GM19328 (cell line): ENCODE measurements around the gene NDOR1.

Experiments
- ATAC-seq: cut with Tn5 transposase; IDR thresholded peaks from one replicate; pipeline ENCODE4 v1.9.1; 2021; ENCODE audit warnings: mild to moderate bottlenecking, moderate library complexity; ENCODE audit not compliant: unreplicated experiment

The NDOR1 gene

DNA sequence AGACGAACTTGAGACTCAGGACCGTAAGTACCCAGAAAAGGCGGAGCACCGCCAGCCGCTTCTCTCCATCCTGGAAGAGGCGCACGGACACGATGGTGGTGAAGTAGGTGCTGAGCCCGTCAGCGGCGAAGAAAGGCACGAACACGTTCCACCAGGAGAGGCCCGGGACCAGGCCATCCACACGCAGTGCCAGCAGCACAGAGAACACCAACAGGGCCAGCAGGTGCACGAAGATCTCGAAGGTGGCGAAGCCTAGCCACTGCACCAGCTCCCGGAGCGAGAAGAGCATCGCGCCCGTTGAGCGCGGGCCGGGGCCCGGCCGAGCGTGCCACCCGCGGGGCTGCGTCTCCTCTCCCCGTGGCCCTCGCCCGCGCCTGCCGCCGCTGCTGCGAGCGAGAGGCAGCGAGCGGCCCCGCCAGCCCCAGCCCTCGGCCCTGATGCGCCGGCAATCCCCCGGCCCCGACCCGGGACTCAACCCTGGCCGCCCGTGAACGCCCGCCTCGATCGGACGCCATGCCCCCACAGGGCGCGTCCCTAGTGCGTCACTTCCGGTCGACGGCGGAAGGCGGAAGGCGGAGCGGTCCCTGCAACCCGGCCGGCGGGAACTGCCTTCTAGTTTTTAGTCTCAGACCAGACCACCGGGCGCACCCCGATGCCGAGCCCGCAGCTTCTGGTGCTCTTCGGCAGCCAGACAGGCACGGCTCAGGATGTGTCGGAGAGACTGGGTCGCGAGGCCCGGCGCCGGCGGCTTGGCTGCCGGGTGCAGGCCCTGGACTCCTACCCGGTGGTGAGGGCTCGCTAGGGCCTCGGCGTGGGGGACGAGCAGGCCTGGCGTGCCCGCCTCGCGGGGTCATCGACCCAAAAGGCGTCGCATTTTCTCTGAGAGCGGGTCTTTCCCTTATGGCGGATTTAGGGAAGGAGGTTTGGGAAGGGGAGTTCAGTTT, at the start of gene NDOR1, which contains the start of gene TMEM203:
TSS of gene NDOR1 (plus strand) at position 575 of the 944 bp plus-strand sequence. CDS start at position 653, 78 bp downstream.
TSS of gene TMEM203 (minus strand) at position 523 of the 944 bp plus-strand sequence. CDS start at position 289, 234 bp downstream.
- peak; percentile 38 for ATAC-seq

GRCh38 chr9:137156567-137157375, 48.7 kb upstream of the NDOR1 start:
- ATAC-seq: no peak

GRCh38 chr9:137157618-137158415, 47.7 kb upstream of the NDOR1 start:
- no peak for ATAC-seq

- ATAC-seq: no peak
Measured at GRCh38 chr9:137158625-137159024, 46.9 kb upstream of the NDOR1 start.

DNA sequence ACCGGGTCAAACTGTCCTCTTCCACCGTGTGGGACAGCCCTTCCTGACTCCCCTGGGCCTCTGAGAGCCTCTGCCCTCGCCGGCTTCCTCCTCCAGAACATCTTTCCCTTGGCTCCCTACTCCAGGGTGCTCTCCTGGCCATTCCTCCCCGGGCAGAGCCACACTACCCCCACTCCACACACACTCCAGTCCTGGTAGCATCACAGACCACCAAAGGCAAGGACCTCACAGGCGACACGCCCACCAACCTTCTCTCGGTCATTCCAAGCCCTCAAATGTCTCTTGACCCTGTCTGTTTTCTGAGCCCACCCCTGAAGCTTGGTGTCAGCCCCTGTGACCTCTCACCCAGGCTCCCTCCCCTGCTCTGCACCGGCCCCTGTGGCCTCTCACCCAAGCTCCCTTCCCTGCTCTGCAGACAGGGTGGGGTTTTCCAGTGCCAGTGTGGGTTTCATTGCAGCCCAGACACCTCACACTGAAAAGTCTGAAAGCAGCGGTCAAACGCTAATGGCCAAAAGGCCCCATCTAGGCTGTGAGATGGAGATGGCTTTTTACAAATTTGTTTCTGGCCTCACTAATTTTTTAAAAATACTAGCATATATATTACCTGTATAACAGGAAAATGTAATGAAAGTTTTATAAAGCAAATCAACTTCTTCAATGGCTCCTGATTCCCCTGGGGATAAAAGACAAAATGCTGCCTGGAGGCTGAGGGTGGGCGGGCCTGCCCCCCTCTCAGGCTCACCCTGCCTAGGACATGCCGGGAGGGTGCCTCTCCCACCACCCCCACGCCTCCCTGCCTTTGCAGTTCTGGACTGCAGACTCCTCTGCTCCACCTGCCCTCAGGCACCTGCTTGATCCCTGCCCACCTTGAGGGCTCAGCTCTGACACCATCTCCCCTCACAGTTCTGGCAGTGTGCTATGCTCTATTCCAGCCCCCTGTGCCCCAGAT, 46.1 kb upstream of the NDOR1 start:
- ATAC-seq: no peak

- no peak for ATAC-seq
Measured at GRCh38 chr9:137160054-137160425, 45.5 kb upstream of the NDOR1 start.

- no peak for ATAC-seq
Measured at GRCh38 chr9:137160716-137161557, 44.6 kb upstream of the NDOR1 start.

- ATAC-seq: no peak
Measured at GRCh38 chr9:137161558-137162486, 43.7 kb upstream of the NDOR1 start.

GRCh38 chr9:137162505-137163364, 42.8 kb upstream of the NDOR1 start:
- ATAC-seq: no peak

DNA sequence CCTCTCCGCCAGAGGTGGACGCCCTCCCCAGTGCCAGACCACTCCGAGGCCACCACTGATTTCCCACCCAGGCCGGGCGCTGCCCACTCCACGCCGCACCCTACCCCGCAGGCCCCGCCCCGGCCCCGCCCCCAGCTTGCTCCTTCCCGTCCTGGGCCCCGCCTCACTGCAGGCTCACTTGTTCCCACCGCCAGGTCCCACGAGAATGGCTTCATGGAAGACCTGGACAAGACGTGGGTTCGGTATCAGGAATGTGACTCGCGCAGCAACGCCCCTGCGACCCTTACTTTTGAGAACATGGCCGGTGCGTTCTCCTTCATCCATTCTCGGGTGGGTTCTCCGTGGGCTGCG, 42.2 kb upstream of the NDOR1 start:
- ATAC-seq: no peak

- no peak for ATAC-seq
Measured at GRCh38 chr9:137163805-137164204, 41.7 kb upstream of the NDOR1 start.

GRCh38 chr9:137164370-137165249, 40.9 kb upstream of the NDOR1 start:
- ATAC-seq: no peak

GRCh38 chr9:137165250-137165836, 40.2 kb upstream of the NDOR1 start:
- ATAC-seq: no peak

GRCh38 chr9:137166380-137167229, 38.9 kb upstream of the NDOR1 start:
- ATAC-seq: no peak
